Right ventricle myocardium inferior (tissue), 1 donor: ENCODE results near the gene NFIB. TPM values are rescaled to one million over a fixed set of nuclear protein-coding genes. Genes with fewer than 3 reads are reported as not detected.

Experiments
- ATAC-seq: fragments of 200-7000 bp; cut with Tn5 transposase; one replicate; pipeline ENCODE4 v1.9.1; 2020; ENCODE audit warnings: mild to moderate bottlenecking, moderate library complexity
- DNase-seq: peaks from one replicate; pipeline ENCODE4 v3.0.0; 2021; ENCODE audit errors: missing footprints
- intact Hi-C: fragments of 100-400 bp; cut with DNase I; formaldehyde crosslinking; loops from one replicate; pipeline ENCODE4 v1.11.0; 2022
- total RNA-seq: library from RNA; stranded (reverse); fragmentation: NEBNext Ultra II Directional; extraction: Animal tissue kit (Norgen Biotek cat#: 25700); gene quantifications from one replicate; pipeline ENCODE4 v1.2.1, GENCODE V29; 2021
- donor health status: DM: no; HTN: yes; CAD: no; lungs with severe emphysema.

The NFIB gene
- total RNA-seq, 1 donor from 2014 or later, result 116 TPM

DNA sequence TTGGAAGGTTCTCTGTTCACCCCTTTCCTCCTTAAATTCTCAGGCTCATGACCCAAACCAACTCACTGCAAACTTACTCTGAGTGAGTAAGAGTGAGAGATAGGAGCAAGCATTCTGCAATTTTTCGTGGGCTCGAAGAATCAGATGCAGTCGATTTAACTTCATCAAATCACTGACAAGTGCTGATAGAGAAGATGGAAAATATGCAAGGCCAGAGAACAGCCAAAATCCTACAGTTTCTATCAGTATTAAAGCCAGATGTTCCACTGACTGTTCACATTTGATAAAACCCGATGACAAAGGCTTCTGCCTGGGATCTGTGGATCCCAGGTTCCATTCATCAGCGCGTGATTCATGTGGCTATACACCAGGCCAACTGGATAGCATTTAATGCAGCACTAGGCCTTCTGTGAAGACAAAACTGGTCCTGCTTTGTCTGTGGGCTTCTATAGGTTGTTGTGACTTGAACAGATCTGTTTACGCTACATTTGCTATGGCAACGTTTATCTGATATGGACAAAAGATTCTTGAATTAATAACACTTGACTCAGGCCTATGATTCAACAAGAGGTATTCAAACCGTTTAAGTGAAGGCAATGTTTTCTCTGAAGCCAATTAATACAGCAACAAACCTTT is 251.2 kb downstream of the NFIB start:
- no peak for DNase-seq
- intact Hi-C loops, result no loop called here
- no peak for ATAC-seq

DNA sequence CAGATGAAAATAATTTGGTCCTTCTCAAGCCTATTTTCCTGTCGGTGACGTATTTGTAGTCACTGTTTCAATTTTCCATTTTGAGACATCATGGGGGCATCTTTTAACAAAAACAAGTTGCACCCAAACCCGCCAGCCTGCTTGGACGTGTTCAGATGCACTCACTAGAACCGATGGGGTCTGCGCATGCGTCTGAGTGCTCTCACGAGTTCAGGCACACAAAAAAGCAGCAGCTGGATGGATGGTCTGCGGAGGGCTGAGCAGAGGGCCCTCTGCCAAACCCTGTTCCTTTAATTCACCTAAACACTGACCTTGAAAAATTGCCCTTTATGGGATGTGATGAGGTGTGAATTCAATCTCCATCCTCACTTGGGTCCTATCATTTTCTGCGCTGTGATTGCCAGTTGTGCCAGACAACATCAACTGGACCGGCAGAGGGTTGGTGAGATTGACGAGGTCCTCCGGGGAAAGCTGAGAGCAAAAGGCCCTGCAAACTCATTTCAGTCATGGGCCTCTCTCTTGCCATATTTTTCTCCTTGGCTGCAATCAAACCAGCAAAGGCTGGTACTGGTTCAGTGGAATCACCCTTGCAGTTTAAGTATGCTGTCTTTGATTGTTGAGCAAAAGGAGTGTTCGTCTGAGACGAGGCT is 251.9 kb downstream of the NFIB start:
- DNase-seq (no peak), ATAC-seq (no peak)
- intact Hi-C loops, result no loop called here

DNA sequence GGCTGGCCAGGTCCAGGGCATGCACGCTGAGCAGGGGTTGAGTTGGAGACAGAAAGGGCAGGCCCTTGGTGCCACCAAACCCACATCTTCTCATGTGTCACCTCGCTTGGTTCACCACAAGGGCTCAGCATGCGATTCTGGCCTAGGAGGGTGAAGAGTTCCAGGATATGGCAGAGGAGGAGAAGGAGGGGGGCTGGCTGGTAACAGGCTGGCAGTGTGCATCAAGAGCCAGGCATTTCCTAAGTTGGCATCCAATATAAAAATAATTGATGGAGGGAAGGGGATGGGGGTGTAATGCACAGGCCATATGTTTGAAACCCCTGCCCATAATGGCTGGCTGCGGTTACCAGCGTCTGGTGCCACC is 255.6 kb downstream of the NFIB start:
- intact Hi-C loops, result no loop called here
- DNase-seq, result no peak

DNA sequence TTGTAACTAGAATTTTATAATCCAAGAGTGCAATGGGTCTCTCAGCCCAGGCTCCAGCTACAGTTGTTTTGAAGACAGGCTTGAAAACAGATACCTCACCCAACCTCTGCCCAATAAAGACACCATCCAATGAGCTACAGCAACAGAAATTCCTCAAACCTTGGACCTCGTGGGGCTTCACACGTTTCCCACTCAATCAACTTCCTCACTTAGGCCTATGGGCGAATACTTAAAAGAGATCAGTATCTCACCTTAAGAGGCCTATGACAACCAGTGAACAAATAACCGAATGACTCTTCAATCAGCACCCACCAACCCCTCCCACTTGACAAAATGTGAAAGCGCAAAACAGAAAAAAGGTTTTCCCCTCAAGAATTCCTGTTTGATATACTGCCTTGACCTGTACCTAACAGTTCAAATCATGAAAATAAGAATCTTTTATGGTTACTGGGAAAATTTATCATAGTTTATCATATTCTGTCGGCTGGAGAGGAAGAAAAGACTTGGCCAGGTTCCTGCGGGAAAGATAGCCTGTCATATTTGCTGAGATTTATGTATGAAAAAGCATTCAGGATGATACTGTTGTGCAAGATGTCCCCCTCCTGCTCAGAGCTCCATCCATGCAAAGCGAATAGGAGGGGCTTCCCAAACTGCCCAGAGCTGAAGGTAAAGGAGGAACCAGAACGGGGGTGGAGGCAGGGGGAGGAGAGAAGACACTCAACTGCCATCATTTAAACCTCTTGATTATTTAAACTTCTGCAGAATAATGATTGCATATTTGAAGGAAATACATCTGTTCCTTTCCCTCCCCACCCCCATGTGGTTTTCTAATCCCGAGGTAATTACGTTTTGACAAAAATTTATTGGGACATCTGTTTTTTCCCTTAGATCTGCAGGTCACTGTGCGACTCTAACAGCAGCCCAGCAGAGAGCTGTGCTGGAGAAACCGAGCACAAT is 256.3 kb downstream of the NFIB start:
- intact Hi-C loops, result no loop called here

More for the DNA sequence above, 255.6 kb downstream of the NFIB start:
- ATAC-seq, result no peak

DNA sequence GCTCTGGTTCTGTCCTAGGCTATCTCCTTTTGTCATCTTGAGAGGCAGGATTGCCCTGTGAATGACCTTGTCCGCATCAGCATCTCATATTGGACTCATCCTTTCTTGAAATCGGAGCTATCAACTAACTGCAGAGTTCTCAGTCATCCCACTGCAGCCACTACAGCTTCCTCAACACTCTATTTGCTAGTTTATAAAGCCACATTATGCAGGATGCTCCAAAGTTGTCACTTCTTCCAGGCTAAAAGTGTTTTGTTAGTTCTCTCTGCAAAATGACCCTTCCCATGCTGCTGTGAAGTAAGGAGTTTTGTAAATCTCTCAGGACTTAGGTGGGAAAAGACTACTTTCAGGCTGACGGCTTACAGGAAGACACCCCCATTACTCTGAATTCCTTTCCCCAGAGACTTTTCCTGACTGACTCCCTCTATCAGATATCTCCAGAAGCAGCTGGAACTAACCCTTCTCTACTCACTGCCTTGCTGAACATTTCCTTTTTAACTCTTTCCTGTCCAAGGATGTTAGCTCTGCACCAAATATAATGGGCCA is 257.6 kb downstream of the NFIB start:
- intact Hi-C loops, result no loop called here
- DNase-seq, result no peak
- peak; percentile 17 for ATAC-seq

More for the DNA sequence above, 256.3 kb downstream of the NFIB start:
- ATAC-seq (no peak), DNase-seq (no peak)

DNA sequence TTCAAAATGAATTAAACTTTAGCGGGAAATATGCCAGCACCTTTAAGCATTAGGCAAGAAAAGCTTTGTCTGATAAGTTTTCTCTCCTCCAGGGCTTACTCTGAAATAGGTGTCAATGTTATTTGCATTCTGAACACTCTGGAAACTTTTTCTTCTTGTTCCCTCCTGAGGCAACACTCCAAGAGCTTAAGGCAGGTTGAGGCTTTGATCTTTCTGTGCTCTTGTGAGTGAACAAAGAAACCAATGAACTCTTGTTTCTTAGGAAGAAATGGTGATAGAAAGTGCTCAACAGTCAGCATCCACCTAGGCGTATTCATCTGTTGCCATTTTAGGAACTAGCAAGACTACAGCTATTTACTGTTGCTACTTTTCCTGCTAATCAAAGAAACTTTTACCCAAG is 259.8 kb downstream of the NFIB start:
- intact Hi-C loops, result no loop called here
- DNase-seq (no peak), ATAC-seq (no peak)

DNA sequence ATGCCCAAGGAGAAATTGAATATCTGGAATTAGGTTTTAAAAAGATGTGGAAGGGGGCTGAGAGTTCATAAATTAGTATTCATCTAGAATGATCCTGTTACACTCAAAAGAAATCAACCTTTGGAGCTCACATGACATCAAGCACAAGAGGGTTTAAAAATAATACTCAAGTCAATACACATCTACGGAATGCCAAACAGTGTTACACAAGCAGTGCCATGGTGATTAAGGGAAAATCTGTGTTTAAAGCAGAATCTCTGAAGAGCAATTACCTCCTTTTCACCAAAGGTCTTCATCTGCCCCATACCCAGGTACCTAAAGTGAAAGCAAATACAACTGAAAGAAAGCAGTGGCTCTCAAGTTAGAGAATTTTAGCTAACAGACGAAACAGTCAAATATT is 261.6 kb downstream of the NFIB start:
- ATAC-seq (no peak), DNase-seq (no peak)
- intact Hi-C loops, result no loop called here

DNA sequence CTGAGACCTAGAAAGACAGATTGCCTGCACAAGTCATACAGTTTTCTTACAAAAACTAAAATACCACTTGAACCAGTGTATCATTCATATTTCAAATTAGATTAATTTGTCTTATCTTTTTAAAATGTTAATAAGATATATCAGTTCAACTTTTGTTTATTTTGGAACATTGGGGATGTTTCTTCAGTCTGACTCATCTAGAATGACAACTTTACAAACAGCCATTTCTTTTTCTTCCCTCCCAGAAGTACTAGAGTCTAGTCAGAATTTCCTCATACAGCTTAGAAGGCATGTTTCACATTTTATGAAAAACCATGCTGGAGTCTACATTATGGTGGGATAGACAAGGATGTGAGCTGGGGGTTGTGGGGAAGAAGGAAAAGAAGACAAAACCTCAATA is 262.5 kb downstream of the NFIB start:
- ATAC-seq (no peak), DNase-seq (no peak)
- intact Hi-C loops, result no loop called here

DNA sequence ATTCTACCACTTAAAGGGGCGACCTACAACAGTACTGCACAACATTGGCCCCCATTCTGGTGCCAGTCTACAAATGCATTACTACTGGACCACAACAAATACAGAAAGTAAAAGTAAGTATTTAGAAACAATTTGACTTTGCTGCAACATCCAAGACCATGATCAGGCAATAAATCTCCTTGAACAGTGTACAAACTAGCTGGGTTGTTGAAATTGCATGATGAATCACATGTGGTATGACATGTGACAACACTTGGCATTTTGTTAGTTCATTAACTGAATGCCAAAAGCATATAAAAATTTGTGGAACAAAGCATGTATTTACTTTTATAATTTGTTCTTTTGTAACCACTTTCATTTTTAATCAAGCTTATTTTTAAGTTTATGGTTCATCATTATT is 270.5 kb downstream of the NFIB start:
- intact Hi-C loops, result loop anchor here (10.0 kb wide), 1 partner anchor 69 kb away; no protein-coding TSS in a partner anchor
- DNase-seq (no peak), ATAC-seq (no peak)

DNA sequence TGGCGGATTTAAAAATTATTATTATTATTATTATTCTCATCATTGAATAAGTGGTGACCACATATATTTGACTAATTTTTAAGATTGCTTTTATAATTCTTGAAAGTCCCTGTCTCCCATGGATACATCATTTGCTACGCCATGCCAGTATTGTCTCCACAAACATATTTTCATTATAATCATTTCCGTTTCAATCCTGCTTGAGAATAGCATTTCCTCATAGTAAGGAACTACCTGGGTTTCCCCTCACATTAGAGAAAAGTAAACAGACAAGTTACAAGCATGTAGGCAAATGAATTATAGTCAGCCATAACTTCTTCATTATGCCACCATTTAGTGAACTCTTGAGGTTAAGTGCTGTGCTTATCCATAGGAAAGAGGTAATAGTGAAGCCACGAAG is 276.6 kb downstream of the NFIB start:
- intact Hi-C loops, result no loop called here
- no peak for DNase-seq

DNA sequence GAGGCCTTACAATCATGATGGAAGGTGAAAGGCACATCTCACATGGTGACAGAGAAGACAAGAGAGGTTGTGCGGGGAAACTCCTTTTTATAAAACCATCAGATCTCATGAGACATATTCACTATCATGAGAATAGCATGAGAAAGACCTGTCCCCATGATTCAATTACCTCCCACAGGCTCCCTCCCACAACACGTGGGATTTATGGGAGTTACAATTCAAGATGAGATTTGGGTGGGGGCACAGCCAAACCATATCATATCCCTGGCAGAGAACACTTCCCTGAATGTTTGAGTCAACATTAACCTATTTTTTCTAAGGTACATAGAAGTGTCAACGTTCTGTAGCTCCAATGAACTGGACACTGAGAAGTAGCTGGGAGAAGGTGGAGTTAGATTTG is 280.9 kb downstream of the NFIB start:
- intact Hi-C loops, result loop anchor here (5.0 kb wide), 4 partner anchors 246 to 606 kb away; no protein-coding TSS in a partner anchor
- ATAC-seq (no peak), DNase-seq (no peak)

More for the DNA sequence above, 276.6 kb downstream of the NFIB start:
- ATAC-seq, result no peak
